ENCODE results near the gene KCNIP4.

The KCNIP4 gene

DNA sequence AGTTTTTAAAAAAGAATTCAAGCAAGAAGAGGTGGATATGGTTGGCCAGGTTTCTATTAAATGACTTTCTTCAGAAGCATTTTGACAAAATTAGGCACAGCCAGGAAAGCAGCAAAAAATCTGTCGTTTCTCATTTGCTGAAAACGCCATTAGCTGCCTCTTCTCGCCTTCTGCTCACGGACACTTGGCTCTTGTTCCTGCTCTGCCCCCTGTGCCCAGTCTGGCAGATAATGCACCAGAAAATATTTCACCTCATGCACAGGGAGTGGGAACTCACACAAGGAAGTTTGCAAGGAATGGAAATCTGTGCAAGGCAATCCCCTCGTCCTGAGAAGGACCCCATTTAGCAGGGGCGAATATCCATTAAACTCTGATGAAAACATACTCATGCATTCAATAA, 988.3 kb downstream of the KCNIP4 start:
- no peak for DNase-seq (ENCODE audit: low read depth in 2 of 2)

DNA sequence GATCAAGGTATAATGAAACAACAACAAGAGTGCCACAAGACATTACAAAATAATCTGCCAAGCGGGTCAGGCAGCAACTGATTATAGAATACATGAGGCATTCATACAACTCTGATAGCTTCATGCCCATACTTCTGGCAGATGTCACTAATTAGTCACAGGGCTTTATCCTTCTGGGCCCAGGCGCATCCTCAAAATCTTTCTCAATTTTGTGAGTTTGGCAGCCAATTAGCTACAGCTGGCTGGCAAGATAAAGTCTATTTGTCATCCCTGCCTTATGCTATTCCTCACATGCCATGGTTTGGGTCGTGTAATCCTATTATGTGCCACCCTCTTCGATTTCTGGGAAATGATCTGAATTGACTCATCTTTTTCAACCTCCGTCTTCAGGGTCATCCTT, 994.0 kb downstream of the KCNIP4 start:
- DNase-seq (ENCODE audit: low read depth in 2 of 2) = no peak

DNA sequence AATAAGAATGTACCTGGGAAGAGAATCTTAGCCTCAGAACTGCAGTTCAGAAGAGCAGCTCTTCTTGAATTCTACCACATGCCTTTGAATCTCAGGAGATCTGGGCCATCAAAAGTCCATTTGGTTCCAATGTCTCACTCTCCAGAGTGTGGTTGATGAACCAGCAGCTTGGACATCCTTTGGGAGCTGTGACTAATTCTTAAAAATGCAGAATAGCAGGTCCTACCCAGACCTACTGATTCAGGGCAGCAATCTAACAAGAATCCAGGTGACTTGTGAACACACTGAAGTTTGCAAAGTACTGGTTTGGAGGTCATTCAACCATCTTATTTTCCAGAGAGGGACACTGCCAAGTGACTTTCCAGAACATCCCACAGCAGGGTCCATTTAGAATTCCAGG, 1003.6 kb downstream of the KCNIP4 start:
- no peak for DNase-seq (ENCODE audit: low read depth in 2 of 2)

DNA sequence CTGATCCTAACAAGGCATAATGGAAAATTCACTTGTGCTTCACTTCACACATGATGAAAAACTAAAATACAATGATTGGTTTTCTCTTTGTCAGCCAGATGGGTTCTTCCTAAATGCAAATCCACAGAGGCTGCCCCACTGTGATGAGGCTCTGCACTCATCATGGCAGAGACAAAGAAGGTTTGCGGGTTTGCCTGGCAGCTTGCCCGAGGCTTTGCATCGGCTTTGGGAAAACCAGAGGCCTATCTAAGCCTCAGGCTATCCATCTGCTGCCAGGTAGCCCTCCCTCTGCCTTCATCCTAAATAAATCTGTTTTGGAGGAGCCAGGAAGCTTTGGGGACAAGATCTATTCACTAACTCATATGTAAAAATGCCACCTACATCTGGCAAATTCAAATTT, 1004.1 kb downstream of the KCNIP4 start:
- DNase-seq (ENCODE audit: low read depth in 2 of 2) = no peak

DNA sequence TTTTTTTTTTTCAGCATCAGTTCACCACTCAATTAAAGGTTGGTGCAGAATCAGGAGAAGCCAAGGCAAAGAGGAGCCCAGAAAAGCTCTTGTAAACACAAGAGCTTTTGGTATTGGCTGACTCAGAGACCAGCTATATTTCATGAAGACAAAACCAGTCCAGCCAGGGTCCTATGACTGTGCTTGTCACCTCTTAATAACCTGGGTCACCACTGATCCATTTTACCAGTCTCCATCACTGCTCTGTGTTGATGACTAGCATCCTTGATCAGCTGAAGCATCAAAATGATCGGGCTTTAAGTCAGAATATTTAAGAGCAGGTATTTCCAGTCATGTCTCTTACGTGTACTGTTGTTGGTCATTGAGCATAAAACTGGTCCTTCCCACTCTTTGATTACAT, 1010.4 kb downstream of the KCNIP4 start:
- DNase-seq (ENCODE audit: low read depth in 2 of 2) = no peak

DNA sequence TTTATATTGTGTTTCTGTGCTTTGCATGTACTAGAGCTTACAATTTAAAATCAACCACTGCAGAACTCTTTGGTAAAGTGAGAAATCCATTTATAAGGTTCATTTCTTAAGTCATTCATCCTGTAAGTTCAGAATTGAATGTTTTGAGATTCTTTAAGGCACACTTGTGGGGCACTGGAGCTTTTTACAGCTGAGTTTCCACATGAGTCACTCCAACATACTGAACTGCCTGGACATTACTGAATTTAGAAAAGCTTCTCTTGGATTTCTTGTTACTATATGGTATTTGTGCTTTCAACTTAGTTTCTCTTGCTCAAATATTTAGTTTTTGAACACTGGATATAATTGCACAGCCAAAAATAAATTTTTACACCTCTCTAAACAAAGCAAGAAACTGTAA, 1022.0 kb downstream of the KCNIP4 start:
- no peak for DNase-seq (ENCODE audit: low read depth in 2 of 2)

DNA sequence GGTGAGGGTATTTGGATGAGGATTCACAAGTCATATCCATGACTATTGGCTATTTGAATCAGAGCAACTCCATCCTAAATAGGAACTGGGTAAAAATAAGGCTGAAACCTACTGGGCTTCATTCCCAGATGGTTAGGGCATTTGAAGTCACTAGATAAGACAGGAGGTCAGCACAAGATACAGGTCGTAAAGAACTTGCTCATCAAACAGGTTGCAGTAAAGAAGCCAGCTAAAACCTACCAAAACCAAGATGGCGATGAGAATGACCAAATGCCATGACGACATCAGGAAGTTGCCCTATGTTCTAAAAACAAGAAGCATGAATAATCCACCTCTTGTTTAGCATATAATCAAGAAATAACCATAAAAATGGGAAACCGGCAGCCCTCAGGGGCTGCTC, 1023.4 kb downstream of the KCNIP4 start:
- no peak for DNase-seq (ENCODE audit: low read depth in 2 of 2)

DNA sequence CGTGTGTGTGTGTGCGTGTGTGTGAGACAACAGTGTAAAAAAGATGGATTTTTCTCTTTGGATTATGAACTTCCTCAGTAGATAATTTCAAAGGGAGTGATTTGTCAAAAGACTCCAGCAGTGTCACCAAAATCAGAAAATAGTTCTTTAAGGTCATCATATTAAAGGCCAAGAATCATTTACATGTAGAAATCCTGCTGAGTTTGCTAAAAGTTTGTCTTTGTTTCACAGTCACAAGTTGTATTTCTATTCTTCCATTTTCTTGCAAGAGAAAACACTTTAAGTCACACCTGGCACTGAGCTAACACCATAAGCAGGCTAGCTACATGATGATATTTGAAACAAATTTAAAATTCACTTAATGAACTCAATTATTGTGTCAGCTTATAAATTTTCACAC, 1025.6 kb downstream of the KCNIP4 start:
- no peak for DNase-seq (ENCODE audit: low read depth in 2 of 2)

DNA sequence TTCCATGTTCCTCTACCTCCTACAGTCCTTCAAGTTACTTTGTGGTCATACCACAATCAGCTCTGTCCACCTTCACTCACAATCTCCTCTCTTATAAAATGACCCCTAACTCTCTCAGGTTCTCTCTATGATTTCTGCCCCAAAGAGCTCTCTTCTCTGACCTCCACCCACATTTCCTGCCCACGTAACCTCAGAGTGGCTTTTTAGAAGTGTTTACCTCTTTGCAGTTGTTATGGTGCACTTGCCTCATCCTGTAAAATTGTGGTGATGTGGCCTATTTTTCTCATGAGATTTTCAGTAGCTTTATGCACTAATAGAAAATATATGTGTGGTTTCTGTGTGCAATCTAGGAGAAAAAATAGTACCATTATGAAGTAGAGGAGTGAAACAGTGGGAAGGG, 1032.5 kb downstream of the KCNIP4 start:
- DNase-seq (ENCODE audit: low read depth in 2 of 2) = no peak

DNA sequence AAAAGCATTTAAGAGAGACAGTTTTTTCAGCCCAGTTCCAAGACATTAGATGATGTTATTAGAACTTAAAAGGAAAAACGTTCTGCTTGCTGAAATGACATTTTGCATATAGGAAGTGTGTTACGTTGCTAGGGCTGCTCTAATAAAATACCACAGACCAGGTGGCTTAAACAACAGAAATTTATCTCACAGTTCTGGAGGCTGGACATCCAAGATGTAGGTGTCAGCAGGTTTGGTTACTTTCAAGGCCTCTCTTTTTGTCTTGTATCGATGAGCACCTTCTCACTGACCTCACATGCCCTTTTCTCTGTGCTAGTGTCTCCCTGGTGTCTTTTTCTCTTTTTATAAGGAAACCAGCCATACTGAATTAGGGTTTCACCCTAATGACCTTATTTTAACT, 1043.6 kb downstream of the KCNIP4 start:
- no peak for DNase-seq (ENCODE audit: low read depth in 2 of 2)

DNA sequence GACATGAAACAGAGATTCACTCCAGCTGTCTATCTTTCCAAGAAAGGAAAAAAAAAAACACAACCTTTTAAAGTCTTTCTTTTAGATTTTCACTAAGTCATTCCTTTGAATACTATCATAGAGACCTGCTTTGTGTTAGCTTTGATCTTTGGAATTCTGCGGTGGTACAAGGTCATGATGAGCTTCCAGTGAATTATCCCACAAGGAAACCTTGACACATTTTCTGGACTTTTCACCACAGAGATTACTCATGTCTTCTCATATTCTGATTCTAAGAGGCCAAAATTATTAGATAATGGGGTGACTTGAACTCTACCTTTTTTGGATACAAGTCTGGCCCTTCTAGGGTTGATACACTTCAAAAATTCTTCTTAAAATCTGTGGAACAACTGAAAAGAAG, 1046.7 kb downstream of the KCNIP4 start:
- DNase-seq (ENCODE audit: low read depth in 2 of 2) = no peak

DNA sequence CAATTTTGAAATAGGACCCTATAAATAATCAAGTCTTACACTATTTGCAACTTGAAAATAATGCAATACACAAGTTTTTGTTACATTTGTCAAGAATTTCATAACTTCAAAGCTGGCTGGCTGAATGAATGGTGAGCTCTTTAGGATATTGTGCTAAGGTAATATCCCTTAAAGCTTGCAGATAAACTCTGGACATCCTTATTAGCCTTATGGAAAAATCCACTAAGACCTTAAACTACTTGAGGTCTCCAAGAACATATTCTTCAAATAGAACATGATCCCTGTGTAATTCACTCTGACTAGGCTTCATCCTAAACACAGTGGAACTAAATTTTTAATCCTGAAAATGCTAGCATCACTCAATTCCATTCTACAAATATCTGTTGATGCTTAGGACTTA, 1049.0 kb downstream of the KCNIP4 start:
- no peak for DNase-seq (ENCODE audit: low read depth in 2 of 2)

DNA sequence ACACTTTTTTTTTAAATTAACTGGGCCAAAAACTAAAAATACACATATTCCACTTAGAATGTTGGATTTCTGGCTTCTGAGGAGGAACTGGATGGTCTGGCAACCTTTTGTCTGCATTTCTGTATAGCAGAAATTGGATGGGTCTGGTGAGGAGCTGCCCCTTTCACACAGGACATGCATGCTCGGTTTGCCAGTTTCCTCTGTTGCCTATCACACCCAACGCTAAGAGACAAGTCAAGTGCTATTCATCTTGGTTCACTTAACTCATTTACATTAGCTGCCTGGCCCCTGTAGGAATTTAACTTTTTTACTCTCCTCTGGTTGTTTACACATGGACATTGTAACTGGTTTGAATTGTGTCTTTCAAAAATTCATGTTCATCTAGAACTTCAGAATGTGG, 1052.6 kb downstream of the KCNIP4 start:
- DNase-seq (ENCODE audit: low read depth in 2 of 2) = no peak

DNA sequence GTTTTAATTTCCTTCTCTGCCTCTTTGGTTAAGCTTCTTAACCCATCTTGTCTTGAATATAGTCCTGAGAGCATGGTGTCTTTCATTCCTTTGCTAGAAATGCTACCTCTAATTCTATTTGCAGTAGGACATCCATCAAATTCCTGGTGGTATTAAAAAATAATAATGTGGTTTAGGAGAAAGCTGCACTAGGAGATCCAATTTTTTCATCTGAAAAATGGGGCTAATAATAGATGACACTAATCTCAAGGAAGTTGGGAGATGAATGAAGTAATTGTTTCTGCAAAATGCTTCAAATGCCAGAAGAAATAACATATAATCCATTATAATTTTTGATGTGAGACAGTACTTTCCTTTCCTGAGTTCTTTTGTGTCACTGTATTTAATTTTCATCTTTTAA, 1053.4 kb downstream of the KCNIP4 start:
- DNase-seq (ENCODE audit: low read depth in 2 of 2) = no peak

DNA sequence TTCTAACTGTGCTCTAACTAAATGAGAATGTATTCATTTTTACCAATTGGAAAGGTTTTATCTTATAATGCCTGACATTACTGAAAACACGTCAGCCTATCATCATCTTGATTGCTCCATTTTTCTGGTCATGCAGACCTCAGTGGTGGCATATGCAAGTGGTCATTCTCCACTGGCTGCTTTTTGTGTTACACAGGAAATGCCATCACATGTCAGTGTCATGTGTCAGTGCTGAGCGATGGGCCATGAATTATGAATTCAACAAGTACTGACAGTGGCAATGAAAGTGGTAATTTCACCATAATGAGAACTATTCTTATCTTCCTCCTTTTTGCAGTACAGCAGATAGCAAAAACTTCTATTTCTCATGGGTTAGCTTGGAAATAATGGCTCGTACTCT, 1057.8 kb downstream of the KCNIP4 start:
- no peak for DNase-seq (ENCODE audit: low read depth in 2 of 2)

DNA sequence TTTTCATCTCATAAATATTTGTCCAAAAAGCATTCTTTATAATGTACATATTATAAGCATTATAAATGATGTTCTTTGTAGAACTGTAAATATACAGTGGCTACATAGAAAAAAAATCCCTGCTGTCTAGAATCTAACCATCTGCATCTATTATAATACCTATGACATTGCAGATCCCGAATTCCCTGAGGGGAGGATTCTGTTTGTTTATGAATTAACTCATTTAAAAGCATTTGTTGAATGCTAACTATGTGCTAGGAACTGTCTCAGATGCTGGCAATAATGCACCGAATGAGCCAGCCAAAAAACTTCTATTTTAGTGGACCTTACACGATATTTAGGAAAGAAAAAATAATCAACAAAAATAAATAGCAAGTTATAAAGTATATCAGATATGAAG, 1058.7 kb downstream of the KCNIP4 start:
- DNase-seq (ENCODE audit: low read depth in 2 of 2) = no peak

DNA sequence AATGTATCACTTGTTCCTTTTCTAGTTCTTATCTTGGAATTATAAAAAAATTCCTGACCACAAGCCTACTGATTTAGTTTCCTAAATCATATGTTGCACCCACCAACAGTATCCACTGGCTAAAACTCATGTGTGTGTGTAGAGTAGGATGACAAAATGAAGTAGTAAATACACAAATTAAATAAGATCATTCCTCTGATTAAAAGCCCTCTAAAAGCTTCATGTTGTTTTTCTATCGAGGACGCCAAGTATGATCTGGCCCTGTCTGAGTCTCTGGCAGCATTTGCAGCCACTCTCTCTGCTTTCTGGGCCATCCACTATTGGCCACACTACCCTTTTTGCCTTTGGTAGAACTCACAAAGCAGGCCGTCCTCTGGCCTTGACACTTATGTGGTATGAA, 1064.9 kb downstream of the KCNIP4 start:
- no peak for DNase-seq (ENCODE audit: low read depth in 2 of 2)

DNA sequence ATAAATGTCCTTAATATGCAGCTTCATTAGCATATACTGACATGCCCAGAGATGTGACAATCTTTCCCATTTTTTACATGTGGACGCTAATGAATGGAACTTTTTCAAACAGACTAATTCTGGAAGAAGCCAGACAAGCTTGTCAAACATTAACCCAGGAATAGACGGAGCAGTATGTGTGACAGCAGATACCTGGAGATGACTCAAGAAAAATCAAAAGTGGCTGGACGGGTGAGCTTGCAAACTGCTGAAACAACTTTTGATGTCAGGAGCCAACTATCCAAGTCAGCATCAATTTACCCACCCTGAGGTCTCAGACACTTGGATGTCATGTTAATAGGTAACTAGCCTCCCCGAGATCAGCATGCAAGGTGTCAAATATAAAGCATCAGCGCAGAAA, 1065.3 kb downstream of the KCNIP4 start:
- DNase-seq (ENCODE audit: low read depth in 2 of 2) = no peak

DNA sequence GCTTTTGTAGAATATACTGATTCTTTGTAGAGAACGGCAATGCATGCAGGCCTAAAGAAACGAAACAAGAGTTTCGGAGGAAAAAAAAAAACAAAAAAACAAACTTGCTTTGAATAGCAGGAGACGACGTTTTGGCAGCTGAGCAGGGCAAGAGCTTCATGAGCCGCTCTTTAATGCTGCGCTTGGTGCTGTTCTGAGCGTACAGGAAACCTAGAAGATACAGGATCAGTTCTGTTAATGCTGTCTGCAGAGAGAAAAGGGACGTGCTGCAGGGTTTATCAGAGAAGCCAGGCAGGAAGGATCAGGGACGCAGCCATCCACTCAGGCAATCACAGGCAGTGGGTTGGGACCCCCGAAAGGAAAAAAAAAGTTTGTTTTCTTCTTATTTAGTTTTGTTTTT, 1066.1 kb downstream of the KCNIP4 start:
- DNase-seq (ENCODE audit: low read depth in 2 of 2) = no peak

DNA sequence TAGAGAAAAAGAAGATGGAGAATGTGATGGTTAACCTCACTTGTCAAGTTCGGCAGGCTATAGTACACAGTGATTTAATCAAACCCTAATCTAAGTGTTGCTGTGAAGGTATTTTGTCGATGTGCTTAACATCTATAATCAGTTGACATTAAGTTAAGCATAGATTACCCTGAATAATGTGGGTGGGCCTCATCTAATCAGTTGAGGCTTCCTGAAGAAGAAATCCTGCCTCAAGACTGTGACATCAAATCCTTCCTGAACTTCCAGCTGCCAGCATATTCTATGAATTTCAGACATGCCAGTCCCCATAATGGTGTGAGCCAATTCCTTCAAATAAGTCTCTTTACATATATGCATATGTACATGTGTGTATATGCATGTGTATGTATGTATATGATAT, 1066.9 kb downstream of the KCNIP4 start:
- DNase-seq (ENCODE audit: low read depth in 2 of 2) = no peak

DNA sequence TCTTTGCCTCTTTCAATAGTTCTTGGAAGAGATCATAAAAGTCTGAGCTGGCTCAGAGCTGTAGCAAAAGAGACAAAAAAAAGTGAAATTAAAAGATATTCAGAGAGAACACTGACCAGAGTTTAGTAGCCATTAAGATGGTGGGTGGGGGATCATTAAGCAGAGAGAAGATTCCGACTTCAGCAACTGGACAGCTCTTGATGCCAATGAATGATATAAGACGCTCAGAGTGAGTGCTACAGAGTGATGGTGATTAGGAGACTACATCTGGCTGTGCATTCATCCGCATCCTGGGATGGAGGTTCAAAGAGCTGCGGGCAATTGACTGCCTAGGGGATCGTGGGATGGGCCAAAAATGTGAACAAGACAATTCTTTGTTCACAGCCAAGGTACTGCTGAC, 1069.8 kb downstream of the KCNIP4 start:
- DNase-seq (ENCODE audit: low read depth in 2 of 2) = no peak

DNA sequence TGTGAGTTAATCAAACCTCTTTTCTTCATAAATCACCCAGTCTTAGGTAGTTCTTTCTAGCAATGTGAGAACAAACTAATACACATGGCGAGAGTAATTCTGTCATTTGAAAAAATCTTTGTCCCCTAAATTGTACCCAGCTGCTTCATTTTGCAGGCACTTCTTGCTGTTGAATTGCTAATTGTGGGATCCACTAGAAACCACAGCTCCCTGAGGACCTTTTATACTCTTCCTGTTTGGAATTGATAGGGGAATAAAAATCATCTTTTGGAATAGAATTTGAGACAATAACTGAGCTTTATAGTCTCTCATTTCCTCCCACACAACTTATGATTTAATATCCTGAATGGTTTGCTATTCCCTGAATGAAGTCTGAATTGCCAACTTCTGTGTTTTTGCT, 1078.1 kb downstream of the KCNIP4 start:
- no peak for DNase-seq (ENCODE audit: low read depth in 2 of 2)

DNA sequence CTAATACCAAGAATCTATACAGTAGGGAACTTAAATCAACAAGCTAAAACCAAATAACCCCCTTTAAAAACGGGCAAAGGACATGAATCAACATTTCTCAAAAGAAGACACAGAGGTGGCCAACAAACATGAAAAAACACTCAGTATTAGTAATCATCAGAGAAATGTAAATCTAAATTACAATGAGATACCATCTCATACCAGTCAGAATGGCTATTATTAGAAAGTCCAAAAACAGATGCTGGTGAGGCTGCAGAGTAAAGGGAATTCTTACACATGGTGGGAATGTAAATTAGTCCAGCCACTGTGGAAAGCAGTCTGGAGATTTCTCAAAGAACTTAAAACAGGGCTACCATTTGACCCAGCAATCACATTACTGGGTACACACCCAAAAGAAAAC, 1080.5 kb downstream of the KCNIP4 start:
- no peak for DNase-seq (ENCODE audit: low read depth in 2 of 2)

DNA sequence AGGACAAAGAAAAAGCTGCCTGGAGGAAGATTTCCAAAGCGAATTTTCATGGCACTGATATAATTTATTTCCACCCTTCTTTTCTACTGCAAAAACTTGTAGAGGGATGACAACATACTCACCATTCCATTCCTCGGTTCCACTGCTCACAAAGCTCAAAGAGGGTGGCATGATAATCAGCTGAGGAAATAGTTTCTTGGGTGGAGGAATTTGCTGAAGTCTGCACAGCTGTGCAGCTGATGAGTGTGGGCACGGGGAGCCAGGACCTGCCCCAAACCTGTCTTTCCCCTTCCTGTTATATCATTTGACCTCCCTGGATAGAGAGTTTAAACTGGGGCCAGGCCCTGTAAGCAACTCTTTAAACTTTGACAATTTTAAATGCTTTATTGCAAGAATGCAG, 1087.7 kb downstream of the KCNIP4 start:
- DNase-seq (ENCODE audit: low read depth in 2 of 2) = no peak

DNA sequence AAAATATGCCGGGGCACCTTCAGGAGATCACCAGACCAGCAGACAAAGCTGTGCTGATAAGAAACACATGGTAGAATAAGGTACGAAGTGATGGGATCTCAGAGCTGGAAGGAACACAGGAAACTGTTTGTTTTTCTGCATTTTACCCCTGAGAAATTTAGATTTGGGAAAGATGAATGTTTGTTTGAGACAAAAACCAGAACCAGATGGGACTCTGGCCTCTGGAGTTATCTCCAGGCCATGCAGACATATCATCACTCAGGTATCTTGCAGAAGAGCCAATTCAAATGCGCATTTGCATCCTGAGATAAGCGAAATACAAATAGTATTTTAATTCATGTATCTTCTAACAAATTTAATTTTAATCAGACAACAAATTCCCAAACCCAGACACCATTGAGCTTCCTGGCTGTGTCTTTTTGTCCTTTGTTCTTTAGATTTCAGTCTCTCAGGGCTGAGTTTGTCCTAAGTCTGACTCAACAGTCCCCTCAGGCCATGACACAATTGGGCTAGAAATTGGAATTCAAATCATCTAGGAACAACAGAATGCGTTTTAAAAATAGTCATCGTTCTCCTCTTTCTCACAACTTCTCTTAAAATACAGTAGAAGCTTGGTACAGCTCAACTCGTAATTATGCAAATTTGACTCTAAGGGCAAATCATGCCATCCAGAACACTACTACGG, 1089.3 kb downstream of the KCNIP4 start:
- DNase-seq (ENCODE audit: low read depth in 2 of 2) = no peak

All from stimulated activated CD8-positive, alpha-beta memory T cell treated with anti-CD3 and anti-CD28 coated beads, Interleukin-7, amount 100 ng/mL, for 1 hour (primary cell).